Fibroblast of peridontal ligament (primary cell): ENCODE measurements around the gene LCK.
"Not testable (repeated sequence)": the region's sequence is repeated elsewhere in the genome, so short reads cannot be mapped to it uniquely, and the experiment has no call there.

ENCODE experiments used
- DNase-seq: peaks from one replicate; pipeline ENCODE4 v3.0.0-alpha.2; 2010; ENCODE audit errors: extremely low read depth

LCK gene

GRCh38 chr1:32239790-32240139 lies 11.3 kb upstream of the LCK start:
- DNase-seq, result no peak

- DNase-seq, result peak; percentile 52
Observed at GRCh38 chr1:32240140-32240951, 10.7 kb upstream of the LCK start.

- peak; percentile 53 for DNase-seq
Observed at GRCh38 chr1:32241001-32241763, 9.9 kb upstream of the LCK start.

GRCh38 chr1:32242341-32242851 lies 8.7 kb upstream of the LCK start:
- peak; percentile 20 for DNase-seq

- DNase-seq, result peak; percentile 90
Observed at GRCh38 chr1:32246888-32247273, 4.2 kb upstream of the LCK start, which contains the start of gene FAM167B. FAM167B (plus strand) TSS chr1:32247222; CDS start chr1:32247422, 200 bp downstream.

GRCh38 chr1:32247452-32247851 lies 3.6 kb upstream of the LCK start:
- DNase-seq, result no peak

GRCh38 chr1:32247983-32248889 lies 2.8 kb upstream of the LCK start:
- peak; percentile 49 for DNase-seq

GRCh38 chr1:32249831-32250525 lies 1.1 kb upstream of the LCK start:
- no peak for DNase-seq

GRCh38 chr1:32255072-32256071 lies 4.3 kb downstream of the LCK start:
- DNase-seq, result no peak

- no peak for DNase-seq
Observed at GRCh38 chr1:32256473-32257226, 5.6 kb downstream of the LCK start.

GRCh38 chr1:32257227-32257508 lies 6.1 kb downstream of the LCK start:
- DNase-seq, result no peak

- not testable (repeated sequence) for DNase-seq
Observed at GRCh38 chr1:32263236-32263593, 12.2 kb downstream of the LCK start.

GRCh38 chr1:32263744-32264143 lies 12.7 kb downstream of the LCK start:
- no peak for DNase-seq

GRCh38 chr1:32265846-32266245 lies 14.8 kb downstream of the LCK start:
- no peak for DNase-seq

- peak; percentile 77 for DNase-seq
Observed at GRCh38 chr1:32266921-32267591, 16.0 kb downstream of the LCK start.

- DNase-seq, result no peak
Observed at GRCh38 chr1:32269744-32270143, 18.7 kb downstream of the LCK start.

GRCh38 chr1:32272557-32273390 lies 21.7 kb downstream of the LCK start:
- DNase-seq, result no peak
